Measurements from ENCODE around the gene ARHGAP44.

ARHGAP44 gene

GRCh38 chr17:12918142-12918541 lies 128.8 kb downstream of the ARHGAP44 start:
- DNase-seq, result peak; percentile 71 to 80
- Histone ChIP-seq H3K4ac (ENCODE audit: low read depth, low read length) (no peak overlapping the region), H3K9me3 (ENCODE audit: insufficient read depth, low read depth, low read length) (no peaks in the 10 kb centered on the region), H3K14ac (ENCODE audit: low read length) (no peak overlapping the region), H3K79me1 (ENCODE audit: low read length) (no peaks in the 10 kb centered on the region), H2AK5ac (ENCODE audit: low read length) (no peak overlapping the region), H3K23ac (ENCODE audit: low read length) (no peak overlapping the region), H3K4me2 (ENCODE audit: low read length) (no peak overlapping the region), H3K27me3 (ENCODE audit: insufficient read depth, low read length) (no peaks in the 10 kb centered on the region), H4K91ac (ENCODE audit: low read depth, low read length) (no peak overlapping the region), H3K79me2 (ENCODE audit: control insufficient read depth, insufficient read depth, low read length, poor library complexity) (no peaks in the 10 kb centered on the region), H4K8ac (ENCODE audit: low read depth, low read length) (no peak overlapping the region), H3K36me3 (ENCODE audit: control insufficient read depth in 1 of 2, insufficient read depth in 2 of 2, low read length in 2 of 2) (no peaks in the 10 kb centered on the region), H3K4me1 (ENCODE audit: control insufficient read depth in 1 of 2, insufficient read depth in 2 of 2, low read length in 2 of 2) (no peaks in the 10 kb centered on the region), H3K9ac (ENCODE audit: low read length) (no peak overlapping the region), H3K18ac (ENCODE audit: low read length) (no peak overlapping the region), H3K4me3 (ENCODE audit: low read depth, low read length) (no peak overlapping the region), H2AFZ (ENCODE audit: insufficient read depth, low read length, poor library complexity) (no peak overlapping the region), H2BK12ac (ENCODE audit: low read length) (no peak overlapping the region), H2BK5ac (ENCODE audit: low read depth, low read length, poor library complexity) (no peak overlapping the region), H2BK120ac (ENCODE audit: insufficient read depth, low read length, poor library complexity) (no peak overlapping the region), H4K12ac (ENCODE audit: low read depth, low read length) (no peak overlapping the region), H3K27ac (ENCODE audit: low read depth, low read length) (no peak overlapping the region)
- WGBS (ENCODE audit: extremely low coverage, insufficient coverage, insufficient read length), result no CpG with 5 or more reads among the region's 10 CpGs

- Histone ChIP-seq H4K12ac (ENCODE audit: low read depth, low read length) (no peak overlapping the region), H4K8ac (ENCODE audit: low read depth, low read length) (no peak overlapping the region), H3K9me3 (ENCODE audit: insufficient read depth, low read depth, low read length) (no peaks in the 10 kb centered on the region), H3K4me1 (ENCODE audit: control insufficient read depth in 1 of 2, insufficient read depth in 2 of 2, low read length in 2 of 2) (no peaks in the 10 kb centered on the region), H3K36me3 (ENCODE audit: control insufficient read depth in 1 of 2, insufficient read depth in 2 of 2, low read length in 2 of 2) (no peaks in the 10 kb centered on the region), H3K27ac (ENCODE audit: low read depth, low read length) (no peak overlapping the region), H2BK5ac (ENCODE audit: low read depth, low read length, poor library complexity) (no peak overlapping the region), H2BK12ac (ENCODE audit: low read length) (no peak overlapping the region), H3K18ac (ENCODE audit: low read length) (no peak overlapping the region), H3K23ac (ENCODE audit: low read length) (no peak overlapping the region), H3K79me2 (ENCODE audit: control insufficient read depth, insufficient read depth, low read length, poor library complexity) (no peaks in the 10 kb centered on the region), H2AK5ac (ENCODE audit: low read length) (no peak overlapping the region), H2AFZ (ENCODE audit: insufficient read depth, low read length, poor library complexity) (no peak overlapping the region), H3K27me3 (ENCODE audit: insufficient read depth, low read length) (no peaks in the 10 kb centered on the region), H3K14ac (ENCODE audit: low read length) (no peak overlapping the region), H2BK120ac (ENCODE audit: insufficient read depth, low read length, poor library complexity) (no peak overlapping the region), H4K91ac (ENCODE audit: low read depth, low read length) (no peak overlapping the region), H3K4me2 (ENCODE audit: low read length) (no peak overlapping the region), H3K9ac (ENCODE audit: low read length) (no peak overlapping the region), H3K4ac (ENCODE audit: low read depth, low read length) (no peak overlapping the region), H3K4me3 (ENCODE audit: low read depth, low read length) (no peak overlapping the region), H3K79me1 (ENCODE audit: low read length) (no peaks in the 10 kb centered on the region)
- WGBS (ENCODE audit: extremely low coverage, insufficient coverage, insufficient read length), result no CpG with 5 or more reads among the region's 4 CpGs
- no peak for DNase-seq
Measured at GRCh38 chr17:12922120-12922519, 132.8 kb downstream of the ARHGAP44 start.

GRCh38 chr17:12924614-12925013 lies 135.3 kb downstream of the ARHGAP44 start:
- Histone ChIP-seq H3K18ac (ENCODE audit: low read length) (no peak overlapping the region), H4K8ac (ENCODE audit: low read depth, low read length) (no peak overlapping the region), H3K4me2 (ENCODE audit: low read length) (no peak overlapping the region), H3K79me2 (ENCODE audit: control insufficient read depth, insufficient read depth, low read length, poor library complexity) (no peaks in the 10 kb centered on the region), H3K27ac (ENCODE audit: low read depth, low read length) (no peak overlapping the region), H3K36me3 (ENCODE audit: control insufficient read depth in 1 of 2, insufficient read depth in 2 of 2, low read length in 2 of 2) (no peaks in the 10 kb centered on the region), H3K9me3 (ENCODE audit: insufficient read depth, low read depth, low read length) (no peaks in the 10 kb centered on the region), H3K27me3 (ENCODE audit: insufficient read depth, low read length) (no peaks in the 10 kb centered on the region), H3K79me1 (ENCODE audit: low read length) (no peaks in the 10 kb centered on the region), H4K12ac (ENCODE audit: low read depth, low read length) (no peak overlapping the region), H3K4ac (ENCODE audit: low read depth, low read length) (no peak overlapping the region), H2AFZ (ENCODE audit: insufficient read depth, low read length, poor library complexity) (no peak overlapping the region), H3K4me3 (ENCODE audit: low read depth, low read length) (no peak overlapping the region), H2BK12ac (ENCODE audit: low read length) (no peak overlapping the region), H3K9ac (ENCODE audit: low read length) (no peak overlapping the region), H4K91ac (ENCODE audit: low read depth, low read length) (no peak overlapping the region), H3K4me1 (ENCODE audit: control insufficient read depth in 1 of 2, insufficient read depth in 2 of 2, low read length in 2 of 2) (no peaks in the 10 kb centered on the region), H3K14ac (ENCODE audit: low read length) (no peak overlapping the region), H2BK5ac (ENCODE audit: low read depth, low read length, poor library complexity) (no peak overlapping the region), H2BK120ac (ENCODE audit: insufficient read depth, low read length, poor library complexity) (no peak overlapping the region), H2AK5ac (ENCODE audit: low read length) (no peak overlapping the region), H3K23ac (ENCODE audit: low read length) (no peak overlapping the region)
- DNase-seq, result no peak
- WGBS (ENCODE audit: extremely low coverage, insufficient coverage, insufficient read length), result no CpG with 5 or more reads among the region's 2 CpGs

GRCh38 chr17:12927001-12927400 lies 137.7 kb downstream of the ARHGAP44 start:
- Histone ChIP-seq H2BK12ac (ENCODE audit: low read length) (no peak overlapping the region), H3K79me2 (ENCODE audit: control insufficient read depth, insufficient read depth, low read length, poor library complexity) (no peaks in the 10 kb centered on the region), H3K36me3 (ENCODE audit: control insufficient read depth in 1 of 2, insufficient read depth in 2 of 2, low read length in 2 of 2) (no peaks in the 10 kb centered on the region), H3K23ac (ENCODE audit: low read length) (no peak overlapping the region), H2AFZ (ENCODE audit: insufficient read depth, low read length, poor library complexity) (no peak overlapping the region), H3K4ac (ENCODE audit: low read depth, low read length) (no peak overlapping the region), H3K4me1 (ENCODE audit: control insufficient read depth in 1 of 2, insufficient read depth in 2 of 2, low read length in 2 of 2) (no peaks in the 10 kb centered on the region), H3K27ac (ENCODE audit: low read depth, low read length) (no peak overlapping the region), H3K4me2 (ENCODE audit: low read length) (no peak overlapping the region), H4K91ac (ENCODE audit: low read depth, low read length) (no peak overlapping the region), H3K79me1 (ENCODE audit: low read length) (no peaks in the 10 kb centered on the region), H3K9ac (ENCODE audit: low read length) (no peak overlapping the region), H3K4me3 (ENCODE audit: low read depth, low read length) (no peak overlapping the region), H4K8ac (ENCODE audit: low read depth, low read length) (no peak overlapping the region), H3K18ac (ENCODE audit: low read length) (no peak overlapping the region), H3K9me3 (ENCODE audit: insufficient read depth, low read depth, low read length) (no peaks in the 10 kb centered on the region), H2AK5ac (ENCODE audit: low read length) (no peak overlapping the region), H3K27me3 (ENCODE audit: insufficient read depth, low read length) (no peaks in the 10 kb centered on the region), H2BK5ac (ENCODE audit: low read depth, low read length, poor library complexity) (no peak overlapping the region), H2BK120ac (ENCODE audit: insufficient read depth, low read length, poor library complexity) (no peak overlapping the region), H3K14ac (ENCODE audit: low read length) (no peak overlapping the region), H4K12ac (ENCODE audit: low read depth, low read length) (no peak overlapping the region)
- DNase-seq, result peak in 1 of 2 donors; percentile 92
- no CpG with 5 or more reads among the region's 1 CpG for WGBS (ENCODE audit: extremely low coverage, insufficient coverage, insufficient read length)
